NT2/D1 (cell line): Measurements from ENCODE around the gene KCNH5.

Experiments
- DNase-seq: peaks from one replicate; pipeline ENCODE4 v3.0.0-alpha.2; 2011; ENCODE audit warnings: low read depth, low spot score
- H3K27me3 ChIP-seq: 2 replicates; pipeline ENCODE4 v1.6.0; 2011; ENCODE audit warnings: mild to moderate bottlenecking; ENCODE audit not compliant: insufficient read length, insufficient read depth
- H3K36me3 ChIP-seq: 2 replicates; pipeline ENCODE4 v1.6.1; 2011; ENCODE audit warnings: mild to moderate bottlenecking, low read length, mixed read lengths; ENCODE audit not compliant: insufficient read depth, insufficient read length
- H3K4me1 ChIP-seq: 2 replicates; pipeline ENCODE4 v1.5.1; 2011; ENCODE audit not compliant: insufficient read depth, insufficient read length
- H3K4me3 ChIP-seq: 2 replicates; pipeline ENCODE4 v1.5.1; 2011; ENCODE audit warnings: low read depth; ENCODE audit not compliant: insufficient read length
- H3K9ac ChIP-seq: 2 replicates; pipeline ENCODE4 v1.6.0; 2011; ENCODE audit warnings: low read depth; ENCODE audit not compliant: insufficient read length
- H3K9me3 ChIP-seq: 2 replicates; pipeline ENCODE4 v1.5.1; 2011; ENCODE audit warnings: mild to moderate bottlenecking, low read length; ENCODE audit not compliant: insufficient read depth
- SUZ12 ChIP-seq: IDR thresholded peaks from 2 replicates; pipeline ENCODE4 v1.6.1; 2011; ENCODE audit not compliant: insufficient read length, insufficient read depth; ENCODE audit errors: extremely low read depth
- YY1 ChIP-seq: IDR thresholded peaks from 2 replicates; pipeline ENCODE4 v1.6.1; 2011; ENCODE audit not compliant: insufficient read length, insufficient read depth
- ZNF274 ChIP-seq: IDR thresholded peaks from 2 replicates; pipeline ENCODE4 v1.6.1; 2011; ENCODE audit warnings: mild to moderate bottlenecking, low read depth, low read length

Gene KCNH5

GRCh38 chr14:62674563-62675237 lies 370.6 kb downstream of the KCNH5 start:
- no peak for TF ChIP-seq SUZ12
- TF ChIP-seq ZNF274, result no peak
- no peak for TF ChIP-seq YY1
- no peaks in the 10 kb centered on the region for H3K4me1 ChIP-seq
- H3K9me3 ChIP-seq, result no peaks in the 10 kb centered on the region
- no peak overlapping the region for H3K9ac ChIP-seq
- no peaks in the 10 kb centered on the region for H3K27me3 ChIP-seq
- H3K4me3 ChIP-seq, result no peak overlapping the region
- no peak for DNase-seq
- H3K36me3 ChIP-seq, result no peaks in the 10 kb centered on the region

- no peak overlapping the region for H3K9ac ChIP-seq
- H3K4me1 ChIP-seq, result no peaks in the 10 kb centered on the region
- no peak overlapping the region for H3K4me3 ChIP-seq
- DNase-seq, result no peak
- H3K27me3 ChIP-seq, result no peaks in the 10 kb centered on the region
- H3K36me3 ChIP-seq, result no peaks in the 10 kb centered on the region
- TF ChIP-seq ZNF274, result no peak
- no peak for TF ChIP-seq YY1
- TF ChIP-seq SUZ12, result no peak
- no peaks in the 10 kb centered on the region for H3K9me3 ChIP-seq
These were observed 372.1 kb downstream of the KCNH5 start for GRCh38 chr14:62673014-62673755.

- Histone ChIP-seq H3K4me3 (no peak overlapping the region), H3K27me3 (no peaks in the 10 kb centered on the region), H3K9me3 (no peaks in the 10 kb centered on the region), H3K4me1 (no peaks in the 10 kb centered on the region), H3K36me3 (no peaks in the 10 kb centered on the region), H3K9ac (no peak overlapping the region)
- TF ChIP-seq YY1, result no peak
- no peak for TF ChIP-seq ZNF274
- TF ChIP-seq SUZ12, result no peak
- no peak for DNase-seq
These were observed 374.7 kb downstream of the KCNH5 start for GRCh38 chr14:62670526-62670925.

GRCh38 chr14:62667421-62667914 lies 377.8 kb downstream of the KCNH5 start:
- DNase-seq, result no peak
- H3K27me3 ChIP-seq, result no peaks in the 10 kb centered on the region
- no peaks in the 10 kb centered on the region for H3K9me3 ChIP-seq
- no peak overlapping the region for H3K4me3 ChIP-seq
- TF ChIP-seq SUZ12 (no peak), ZNF274 (no peak), YY1 (no peak)
- H3K9ac ChIP-seq, result no peak overlapping the region
- H3K36me3 ChIP-seq, result no peaks in the 10 kb centered on the region
- H3K4me1 ChIP-seq, result no peaks in the 10 kb centered on the region

- TF ChIP-seq SUZ12 (no peak), YY1 (no peak), ZNF274 (no peak)
- no peaks in the 10 kb centered on the region for H3K36me3 ChIP-seq
- H3K9me3 ChIP-seq, result peaks cover 11% of the 10 kb centered on the region; the same call in 1 of the 2 replicates
- H3K9ac ChIP-seq, result no peak overlapping the region
- no peaks in the 10 kb centered on the region for H3K27me3 ChIP-seq
- H3K4me1 ChIP-seq, result no peaks in the 10 kb centered on the region
- H3K4me3 ChIP-seq, result no peak overlapping the region
- DNase-seq, result no peak
These were observed 380.0 kb downstream of the KCNH5 start for GRCh38 chr14:62665286-62665685.

- TF ChIP-seq SUZ12 (no peak), YY1 (no peak), ZNF274 (no peak)
- DNase-seq, result no peak
- no peaks in the 10 kb centered on the region for H3K36me3 ChIP-seq
- peaks cover 14% of the 10 kb centered on the region; the same call in 1 of the 2 replicates for H3K9me3 ChIP-seq
- H3K4me3 ChIP-seq, result no peak overlapping the region
- H3K9ac ChIP-seq, result no peak overlapping the region
- H3K4me1 ChIP-seq, result no peaks in the 10 kb centered on the region
- no peaks in the 10 kb centered on the region for H3K27me3 ChIP-seq
These were observed 381.8 kb downstream of the KCNH5 start for GRCh38 chr14:62663456-62663821.

GRCh38 chr14:62662811-62663455 lies 382.3 kb downstream of the KCNH5 start:
- no peaks in the 10 kb centered on the region for H3K27me3 ChIP-seq
- peak; percentile 57 for DNase-seq
- TF ChIP-seq YY1 (no peak), ZNF274 (no peak), SUZ12 (no peak)

More at GRCh38 chr14:62662811-62663455, 382.3 kb downstream of the KCNH5 start:
- H3K4me1 ChIP-seq, result no peaks in the 10 kb centered on the region
- H3K9me3 ChIP-seq, result peaks cover 14% of the 10 kb centered on the region; the same call in 1 of the 2 replicates
- no peaks in the 10 kb centered on the region for H3K36me3 ChIP-seq
- H3K9ac ChIP-seq, result no peak overlapping the region
- H3K4me3 ChIP-seq, result no peak overlapping the region
